ENCODE results near the gene PTPRM. TPM values are rescaled to one million over a fixed set of nuclear protein-coding genes. Genes with fewer than 3 reads are reported as not detected.
"Not testable (repeated sequence)": the region's sequence is repeated elsewhere in the genome, so short reads cannot be mapped to it uniquely, and the experiment has no call there.

The PTPRM gene
- polyA plus RNA-seq, 12 donors: 64.3 to 109 (median 90.1) TPM; not detected in 1

- no peak for DNase-seq
These were observed 158.8 kb downstream of the PTPRM start for GRCh38 chr18:7725897-7726296.

GRCh38 chr18:7726522-7726921, 159.4 kb downstream of the PTPRM start:
- DNase-seq: no peak

- peak; percentile 45 for DNase-seq
These were observed 160.4 kb downstream of the PTPRM start for GRCh38 chr18:7727361-7728076.

GRCh38 chr18:7728297-7728696, 161.2 kb downstream of the PTPRM start:
- DNase-seq: no peak

- no peak for DNase-seq
These were observed 162.8 kb downstream of the PTPRM start for GRCh38 chr18:7729868-7730267.

GRCh38 chr18:7730682-7731081, 163.6 kb downstream of the PTPRM start:
- no peak for DNase-seq

GRCh38 chr18:7733642-7734041, 166.5 kb downstream of the PTPRM start:
- no peak for DNase-seq

- DNase-seq: no peak
These were observed 168.1 kb downstream of the PTPRM start for GRCh38 chr18:7735196-7735595.

GRCh38 chr18:7735626-7736175, 168.6 kb downstream of the PTPRM start:
- DNase-seq: no peak

GRCh38 chr18:7736526-7736925, 169.4 kb downstream of the PTPRM start:
- DNase-seq: not testable (repeated sequence)

- DNase-seq: no peak
These were observed 170.4 kb downstream of the PTPRM start for GRCh38 chr18:7737550-7737949.

- no peak for DNase-seq
These were observed 173.7 kb downstream of the PTPRM start for GRCh38 chr18:7740821-7741220.

- DNase-seq: no peak
These were observed 174.5 kb downstream of the PTPRM start for GRCh38 chr18:7741640-7742039.

- peak; percentile 61 for DNase-seq
These were observed 175.1 kb downstream of the PTPRM start for GRCh38 chr18:7742224-7742623.

GRCh38 chr18:7743256-7743655, 176.1 kb downstream of the PTPRM start:
- DNase-seq: no peak

- DNase-seq: no peak
These were observed 179.0 kb downstream of the PTPRM start for GRCh38 chr18:7746106-7746505.

- no peak for DNase-seq
These were observed 181.3 kb downstream of the PTPRM start for GRCh38 chr18:7748251-7749007.

GRCh38 chr18:7749008-7749405, 181.9 kb downstream of the PTPRM start:
- no peak for DNase-seq

- DNase-seq: no peak
These were observed 182.4 kb downstream of the PTPRM start for GRCh38 chr18:7749510-7749981.

- DNase-seq: no peak
These were observed 183.1 kb downstream of the PTPRM start for GRCh38 chr18:7750095-7750663.

GRCh38 chr18:7750966-7751365, 183.8 kb downstream of the PTPRM start:
- no peak for DNase-seq

GRCh38 chr18:7754258-7754657, 187.1 kb downstream of the PTPRM start:
- no peak for DNase-seq

All from muscle of arm (tissue), 12 donors.